ENCODE results near the gene HSPA4L. TPM values are rescaled to one million over a fixed set of nuclear protein-coding genes. Genes with fewer than 3 reads are reported as not detected.

Gene HSPA4L
- total RNA-seq, 1 experiment from 2014 or later, result 68.9 TPM

DNA sequence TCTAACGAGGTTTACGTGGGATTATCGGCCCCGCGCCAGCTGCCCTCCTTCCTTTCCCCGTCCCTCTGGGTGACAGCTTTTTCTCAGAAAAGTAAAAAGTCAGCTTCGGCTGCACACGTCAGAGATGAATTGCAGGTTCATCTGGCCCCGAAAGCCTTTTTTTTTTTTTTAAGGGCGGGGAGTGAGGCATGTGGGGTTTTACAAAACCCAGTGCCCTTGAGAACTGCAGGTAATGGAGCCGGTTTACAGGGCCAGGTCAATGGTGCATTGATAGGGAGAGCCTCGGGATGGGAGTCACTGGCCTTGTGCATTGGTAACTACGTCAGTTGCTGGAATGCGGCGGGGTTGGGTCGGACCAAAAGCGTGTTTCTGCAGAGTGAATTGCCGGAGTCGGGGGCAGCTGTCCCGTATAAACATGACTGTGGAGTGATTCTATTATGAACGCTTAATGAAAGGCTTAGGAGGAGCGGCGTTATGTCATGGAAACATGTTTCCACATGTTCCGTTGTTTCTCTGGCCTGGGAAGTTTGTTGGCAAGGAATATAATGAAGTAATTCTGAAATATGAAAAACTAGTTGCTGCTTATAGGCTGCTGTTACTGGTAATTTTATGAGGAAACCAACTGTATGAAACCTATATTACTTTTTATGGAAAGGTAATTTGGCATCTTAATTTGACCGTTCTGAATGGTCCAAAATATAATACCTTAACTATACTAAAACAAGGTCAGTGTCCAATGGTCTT is 1.1 kb downstream of the HSPA4L start:
- Mint-ChIP-seq H3K4me3 (ENCODE audit: unreplicated experiment) (peak overlapping the region; percentile 82), H3K9me3 (ENCODE audit: unreplicated experiment) (no peaks in the 10 kb centered on the region), H3K4me1 (ENCODE audit: insufficient read depth, unreplicated experiment) (peaks cover 7% of the 10 kb centered on the region), H3K27ac (ENCODE audit: low read depth, unreplicated experiment) (peak overlapping the region; percentile 96), H3K27me3 (ENCODE audit: insufficient read depth, unreplicated experiment) (no peaks in the 10 kb centered on the region), H3K36me3 (ENCODE audit: insufficient read depth, unreplicated experiment) (peaks cover 2% of the 10 kb centered on the region)
- TSS peak; percentile 74 for BruUV-seq (replicated peaks)
- ChIA-PET POLR2A (interaction anchor here (0.6 to 4.2 kb wide), 35 partner anchors 10 to 1040 kb away, joined by 3 to 40 read pairs (median 5); partner anchors contain the start of genes ABHD18, INTU, LARP1B and MFSD8), CTCF (interaction anchor here (0.6 to 0.7 kb wide), 3 partner anchors 14 to 60 kb away, joined by 3 to 5 read pairs (median 4); no protein-coding TSS in a partner anchor)
- TF ChIP-seq, protein P1, sequence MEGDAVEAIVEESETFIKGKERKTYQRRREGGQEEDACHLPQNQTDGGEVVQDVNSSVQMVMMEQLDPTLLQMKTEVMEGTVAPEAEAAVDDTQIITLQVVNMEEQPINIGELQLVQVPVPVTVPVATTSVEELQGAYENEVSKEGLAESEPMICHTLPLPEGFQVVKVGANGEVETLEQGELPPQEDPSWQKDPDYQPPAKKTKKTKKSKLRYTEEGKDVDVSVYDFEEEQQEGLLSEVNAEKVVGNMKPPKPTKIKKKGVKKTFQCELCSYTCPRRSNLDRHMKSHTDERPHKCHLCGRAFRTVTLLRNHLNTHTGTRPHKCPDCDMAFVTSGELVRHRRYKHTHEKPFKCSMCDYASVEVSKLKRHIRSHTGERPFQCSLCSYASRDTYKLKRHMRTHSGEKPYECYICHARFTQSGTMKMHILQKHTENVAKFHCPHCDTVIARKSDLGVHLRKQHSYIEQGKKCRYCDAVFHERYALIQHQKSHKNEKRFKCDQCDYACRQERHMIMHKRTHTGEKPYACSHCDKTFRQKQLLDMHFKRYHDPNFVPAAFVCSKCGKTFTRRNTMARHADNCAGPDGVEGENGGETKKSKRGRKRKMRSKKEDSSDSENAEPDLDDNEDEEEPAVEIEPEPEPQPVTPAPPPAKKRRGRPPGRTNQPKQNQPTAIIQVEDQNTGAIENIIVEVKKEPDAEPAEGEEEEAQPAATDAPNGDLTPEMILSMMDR (IDR thresholded peaks at IDR 0.05; ENCODE audit: unreplicated experiment), result no peak
- peak; percentile 95 for DNase-seq (ENCODE audit: unreplicated experiment)
- intact Hi-C loops (cut with micrococcal nuclease), result loop anchor here (2.0 to 5.0 kb wide), 2 partner anchors 99 to 278 kb away; partner anchors contain the start of genes LARP1B and PLK4

DNA sequence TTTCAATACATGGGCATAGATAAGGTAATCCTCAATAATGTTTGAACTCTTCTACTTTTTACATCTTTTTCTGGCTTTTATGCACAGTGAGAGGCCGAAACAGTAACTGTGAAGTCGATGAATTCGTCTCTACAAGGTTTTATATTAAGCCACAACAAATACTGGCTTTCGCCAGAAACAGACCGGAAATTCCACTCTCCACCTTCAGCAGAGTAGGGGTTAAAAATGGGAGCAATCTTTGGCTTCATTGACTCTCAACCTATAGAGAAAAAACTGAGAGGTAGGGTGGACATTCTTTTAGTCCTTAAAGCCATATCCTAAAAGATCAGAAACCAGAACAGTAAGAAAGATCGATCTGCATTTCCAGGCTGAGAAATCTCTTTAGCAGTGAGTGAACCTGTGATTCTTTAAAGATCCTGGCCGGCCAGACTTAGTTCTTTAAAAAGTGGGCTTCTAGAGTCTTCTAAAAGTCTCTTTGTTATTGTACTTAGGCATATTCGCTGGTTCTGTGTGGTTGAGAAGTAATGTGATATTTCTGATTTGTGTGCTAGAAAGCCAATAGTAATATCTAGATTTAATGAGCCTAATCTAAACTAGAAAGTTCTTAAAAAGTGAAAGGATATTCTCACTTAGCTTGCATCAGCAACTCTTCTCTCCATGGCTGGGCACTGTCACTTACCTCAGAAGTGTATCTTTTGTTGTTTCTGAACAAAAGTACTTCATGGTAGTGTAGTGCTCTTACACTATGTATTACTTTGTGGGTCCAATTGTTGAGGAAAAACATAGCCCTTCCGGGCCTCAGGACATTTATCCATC is 2.0 kb downstream of the HSPA4L start:
- H3K4me1 Mint-ChIP-seq (ENCODE audit: insufficient read depth, unreplicated experiment), result peaks cover 15% of the 10 kb centered on the region

DNA sequence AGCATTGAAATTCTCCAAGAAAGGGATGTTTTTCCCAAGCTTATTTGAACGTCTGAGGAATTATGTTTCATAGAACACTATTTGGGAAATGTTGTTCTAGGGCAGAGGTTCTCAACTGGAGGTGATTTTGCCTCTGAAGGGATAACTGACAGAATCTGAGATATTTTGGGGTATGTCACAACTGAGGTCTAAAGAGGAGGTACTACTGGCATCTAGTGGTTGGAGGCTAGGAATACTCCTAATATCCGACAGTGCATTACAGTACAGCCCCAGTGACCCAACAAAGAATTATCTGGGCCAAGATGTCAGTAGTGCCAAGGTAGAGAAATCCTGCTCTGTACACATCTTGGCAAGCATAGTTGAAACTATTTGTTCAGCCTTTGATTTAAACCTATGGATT is 6.4 kb downstream of the HSPA4L start:
- intact Hi-C loops (cut with micrococcal nuclease), result no loop called here
- no peak overlapping the region for H3K4me3 Mint-ChIP-seq (ENCODE audit: unreplicated experiment)
- BruUV-seq (replicated peaks), result no TSS peak
- no peaks in the 10 kb centered on the region for H3K27me3 Mint-ChIP-seq (ENCODE audit: insufficient read depth, unreplicated experiment)
- H3K27ac Mint-ChIP-seq (ENCODE audit: low read depth, unreplicated experiment), result peak overlapping the region; percentile 46
- peaks cover 6% of the 10 kb centered on the region for H3K36me3 Mint-ChIP-seq (ENCODE audit: insufficient read depth, unreplicated experiment)
- H3K4me1 Mint-ChIP-seq (ENCODE audit: insufficient read depth, unreplicated experiment), result peaks cover 24% of the 10 kb centered on the region
- CTCF ChIA-PET, result interaction anchor here (0.6 to 1.3 kb wide), 6 partner anchors 13 to 710 kb away, joined by 3 to 4 read pairs (median 3); no protein-coding TSS in a partner anchor
- H3K9me3 Mint-ChIP-seq (ENCODE audit: unreplicated experiment), result no peaks in the 10 kb centered on the region
- TF ChIP-seq, protein P1 (IDR thresholded peaks at IDR 0.05; ENCODE audit: unreplicated experiment), result no peak
- DNase-seq (ENCODE audit: unreplicated experiment), result peak; percentile 27
- POLR2A ChIA-PET, result interaction anchor here (0.7 to 1.6 kb wide), 4 partner anchors 13 to 272 kb away, joined by 3 to 7 read pairs (median 4); partner anchors contain the start of genes ABHD18 and MFSD8

More for the DNA sequence above, 2.0 kb downstream of the HSPA4L start:
- Mint-ChIP-seq H3K27ac (ENCODE audit: low read depth, unreplicated experiment) (peak overlapping the region; percentile 96), H3K27me3 (ENCODE audit: insufficient read depth, unreplicated experiment) (no peaks in the 10 kb centered on the region), H3K4me3 (ENCODE audit: unreplicated experiment) (peak overlapping the region; percentile 82), H3K9me3 (ENCODE audit: unreplicated experiment) (no peaks in the 10 kb centered on the region), H3K36me3 (ENCODE audit: insufficient read depth, unreplicated experiment) (peaks cover 6% of the 10 kb centered on the region)
- CTCF ChIA-PET, result no interaction called here
- POLR2A ChIA-PET, result interaction anchor here (0.8 to 4.2 kb wide), 19 partner anchors 9 to 276 kb away, joined by 3 to 40 read pairs (median 7); partner anchors contain the start of genes ABHD18, INTU, LARP1B and MFSD8
- intact Hi-C loops (cut with micrococcal nuclease), result loop anchor here (2.0 to 5.0 kb wide), 3 partner anchors 98 to 277 kb away; partner anchors contain the start of genes ABHD18, LARP1B, MFSD8 and PLK4
- peak; percentile 39 for DNase-seq (ENCODE audit: unreplicated experiment)
- BruUV-seq (replicated peaks), result no TSS peak
- TF ChIP-seq, protein P1 (IDR thresholded peaks at IDR 0.05; ENCODE audit: unreplicated experiment), result no peak
